ENCODE measurements around the gene TMEM255B.

The TMEM255B gene

DNA sequence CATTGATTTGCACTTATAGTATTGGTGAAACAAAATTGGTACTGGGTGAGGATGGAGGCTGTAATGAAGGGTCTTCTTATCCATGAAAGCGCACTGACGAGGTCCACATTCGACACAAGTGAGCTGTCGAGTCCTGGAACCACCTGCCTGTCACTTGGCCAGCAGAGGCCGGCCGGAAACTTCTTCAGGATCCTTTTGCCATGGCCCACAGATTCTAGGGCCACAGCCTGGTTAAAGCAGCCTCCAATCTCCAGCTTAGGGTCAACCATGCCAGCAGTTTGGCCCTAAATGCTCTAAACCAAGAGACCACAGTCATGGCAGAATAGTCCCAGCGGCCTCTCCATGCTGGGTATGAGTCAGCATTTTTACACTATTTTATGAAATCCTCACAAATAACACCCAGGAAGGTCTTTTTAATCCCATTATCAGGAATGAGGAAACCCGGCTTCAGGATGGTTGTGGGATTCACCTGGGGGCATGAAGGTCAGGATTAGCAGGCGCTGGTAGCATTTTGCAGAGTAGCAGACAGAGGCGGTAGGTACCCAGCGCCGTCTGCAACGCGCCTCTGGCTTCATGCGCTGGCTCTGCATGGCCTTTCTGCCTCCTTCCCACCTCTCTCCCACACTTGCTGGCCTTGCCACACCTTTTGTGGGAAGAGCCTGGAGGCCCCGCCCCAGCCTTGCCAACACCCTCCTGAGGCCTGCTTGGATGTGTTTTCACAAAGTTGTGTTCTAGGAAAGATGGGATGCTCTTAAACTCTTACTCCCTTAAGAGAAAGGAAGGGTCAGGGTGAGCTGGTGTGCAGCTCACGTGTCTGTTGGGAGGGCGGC lies 89.6 kb downstream of the TMEM255B start:
- H3F3A ChIP-seq (ENCODE audit: low read depth), result no peaks in the 10 kb centered on the region
- no peak overlapping the region for H2AFZ ChIP-seq (ENCODE audit: low read length)
- TF ChIP-seq EZH2phosphoT487 (IDR thresholded peaks at IDR 0.05; ENCODE audit: borderline replicate concordance) (no peak), CTCF (conservative IDR thresholded peaks at IDR 0.05; ENCODE audit: low read length) (no peak)
- no peak overlapping the region for H3K4me3 ChIP-seq (ENCODE audit: low read length, poor library complexity, severe bottlenecking)
- H4K20me1 ChIP-seq (ENCODE audit: insufficient read depth, low read length, poor library complexity, severe bottlenecking), result no peaks in the 10 kb centered on the region
- H3K9me3 ChIP-seq (ENCODE audit: insufficient read depth, low read depth, low read length), result no peaks in the 10 kb centered on the region
- H3K9ac ChIP-seq (ENCODE audit: low read depth, low read length, poor library complexity, severe bottlenecking), result no peak overlapping the region
- no peaks in the 10 kb centered on the region for H3K36me3 ChIP-seq (ENCODE audit: insufficient read depth, low read length)
- H3K9me2 ChIP-seq (replicated peaks; ENCODE audit: low read depth, low read length), result no peaks in the 10 kb centered on the region
- H3K4me2 ChIP-seq (ENCODE audit: low read depth, low read length, poor library complexity, severe bottlenecking), result no peak overlapping the region
- H3K79me2 ChIP-seq (ENCODE audit: insufficient read depth, low read length), result no peaks in the 10 kb centered on the region
- H3K27me3 ChIP-seq (ENCODE audit: insufficient read depth, low read length, poor library complexity, severe bottlenecking), result no peaks in the 10 kb centered on the region
- peaks cover 24% of the 10 kb centered on the region for H3K4me1 ChIP-seq (ENCODE audit: insufficient read depth, low read length, poor library complexity, severe bottlenecking)

- H3K4me2 ChIP-seq (ENCODE audit: low read depth, low read length, poor library complexity, severe bottlenecking), result no peak overlapping the region
- H3K9me3 ChIP-seq (ENCODE audit: insufficient read depth, low read depth, low read length), result no peaks in the 10 kb centered on the region
- H3K4me3 ChIP-seq (ENCODE audit: low read length, poor library complexity, severe bottlenecking), result no peak overlapping the region
- H4K20me1 ChIP-seq (ENCODE audit: insufficient read depth, low read length, poor library complexity, severe bottlenecking), result no peaks in the 10 kb centered on the region
- TF ChIP-seq EZH2phosphoT487 (IDR thresholded peaks at IDR 0.05; ENCODE audit: borderline replicate concordance) (no peak), CTCF (conservative IDR thresholded peaks at IDR 0.05; ENCODE audit: low read length) (no peak)
- no peaks in the 10 kb centered on the region for H3K27me3 ChIP-seq (ENCODE audit: insufficient read depth, low read length, poor library complexity, severe bottlenecking)
- peaks cover 33% of the 10 kb centered on the region for H3K4me1 ChIP-seq (ENCODE audit: insufficient read depth, low read length, poor library complexity, severe bottlenecking)
- no peak overlapping the region for H3K9ac ChIP-seq (ENCODE audit: low read depth, low read length, poor library complexity, severe bottlenecking)
- H3K79me2 ChIP-seq (ENCODE audit: insufficient read depth, low read length), result no peaks in the 10 kb centered on the region
- no peaks in the 10 kb centered on the region for H3K36me3 ChIP-seq (ENCODE audit: insufficient read depth, low read length)
- H2AFZ ChIP-seq (ENCODE audit: low read length), result no peak overlapping the region
- no peaks in the 10 kb centered on the region for H3F3A ChIP-seq (ENCODE audit: low read depth)
- H3K9me2 ChIP-seq (replicated peaks; ENCODE audit: low read depth, low read length), result no peaks in the 10 kb centered on the region
Observed at GRCh38 chr13:113849546-113849945, 90.5 kb downstream of the TMEM255B start.

DNA sequence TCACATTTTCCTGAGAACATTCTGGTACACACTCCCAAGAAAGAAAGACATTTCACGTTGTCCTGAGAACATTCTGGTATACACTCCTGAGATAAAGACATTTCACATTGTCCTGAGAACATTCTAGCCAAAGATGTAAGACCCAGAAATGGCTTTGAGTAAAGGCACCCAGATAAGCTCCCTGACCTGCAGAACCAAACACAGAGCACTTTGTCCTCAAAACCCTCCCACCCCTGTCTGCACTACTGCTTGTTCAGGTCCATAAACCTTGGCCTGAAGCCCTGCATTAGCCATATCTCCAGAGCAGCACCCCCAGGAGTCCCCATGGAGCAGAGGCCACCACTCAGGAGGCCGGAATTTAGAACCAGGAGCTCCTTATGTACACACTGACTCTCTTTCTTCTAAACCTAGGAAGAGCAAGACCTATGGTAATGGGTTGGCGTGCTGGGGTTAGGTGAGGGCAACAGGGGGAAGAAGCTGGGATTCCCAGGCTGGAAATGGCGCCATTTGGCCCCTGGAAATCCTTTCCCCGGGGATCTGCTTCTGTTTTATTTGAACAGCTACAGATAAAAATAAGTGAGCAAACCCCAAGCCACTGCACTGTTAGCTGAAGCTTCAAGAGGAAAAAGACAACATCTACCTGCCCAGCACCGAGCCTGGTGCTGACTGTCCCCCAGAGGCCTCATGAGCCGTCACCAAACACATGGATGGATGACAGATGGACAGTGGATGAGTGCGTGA lies 91.1 kb downstream of the TMEM255B start:
- peaks cover 39% of the 10 kb centered on the region for H3K4me1 ChIP-seq (ENCODE audit: insufficient read depth, low read length, poor library complexity, severe bottlenecking)
- no peaks in the 10 kb centered on the region for H3K9me3 ChIP-seq (ENCODE audit: insufficient read depth, low read depth, low read length)
- no peaks in the 10 kb centered on the region for H3K36me3 ChIP-seq (ENCODE audit: insufficient read depth, low read length)
- no peak overlapping the region for H3K4me2 ChIP-seq (ENCODE audit: low read depth, low read length, poor library complexity, severe bottlenecking)
- no peaks in the 10 kb centered on the region for H4K20me1 ChIP-seq (ENCODE audit: insufficient read depth, low read length, poor library complexity, severe bottlenecking)
- no peak overlapping the region for H3K9ac ChIP-seq (ENCODE audit: low read depth, low read length, poor library complexity, severe bottlenecking)
- TF ChIP-seq CTCF (conservative IDR thresholded peaks at IDR 0.05; ENCODE audit: low read length), result no peak
- TF ChIP-seq EZH2phosphoT487 (IDR thresholded peaks at IDR 0.05; ENCODE audit: borderline replicate concordance), result no peak
- H3K9me2 ChIP-seq (replicated peaks; ENCODE audit: low read depth, low read length), result no peaks in the 10 kb centered on the region
- H3K27me3 ChIP-seq (ENCODE audit: insufficient read depth, low read length, poor library complexity, severe bottlenecking), result no peaks in the 10 kb centered on the region
- H2AFZ ChIP-seq (ENCODE audit: low read length), result no peak overlapping the region
- H3F3A ChIP-seq (ENCODE audit: low read depth), result no peaks in the 10 kb centered on the region
- H3K79me2 ChIP-seq (ENCODE audit: insufficient read depth, low read length), result no peaks in the 10 kb centered on the region
- H3K4me3 ChIP-seq (ENCODE audit: low read length, poor library complexity, severe bottlenecking), result no peak overlapping the region
